ENCODE measurements around the gene TAC4.
A peak's percentile ranks its signal among the peaks of the same experiment; 100 is the strongest.

TAC4 gene

DNA sequence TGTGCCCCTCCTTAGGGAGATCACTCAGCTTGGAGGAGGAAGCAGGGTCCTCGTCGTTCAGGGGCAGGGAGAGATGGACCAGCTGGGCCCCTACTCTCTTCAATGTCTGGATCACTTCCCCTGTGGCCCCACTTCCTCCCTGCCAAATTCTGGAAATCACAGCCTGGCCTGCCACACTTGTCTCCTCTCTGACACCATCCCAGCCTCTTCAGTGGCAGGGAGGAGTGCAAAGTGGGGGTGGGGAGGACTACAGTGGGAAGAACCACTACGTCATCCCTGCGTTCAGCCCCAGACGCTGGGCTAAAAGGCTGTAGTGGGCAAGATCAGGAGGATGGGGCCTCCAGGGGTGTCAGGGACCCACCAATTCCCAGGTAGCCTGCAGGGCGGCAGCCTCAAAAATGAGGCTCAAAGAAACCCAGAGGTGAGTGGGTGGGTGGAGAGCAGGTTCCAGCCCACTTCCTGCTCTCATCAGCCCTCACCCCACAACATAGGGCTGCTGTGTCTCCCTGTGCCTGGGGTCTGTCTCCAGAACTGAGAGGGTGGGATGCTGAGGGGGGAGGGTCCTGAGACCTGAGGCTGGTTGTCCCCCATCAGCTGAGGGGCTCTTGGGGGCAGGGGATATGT lies 25.0 kb upstream of the TAC4 start:
- no peak for DNase-seq

DNA sequence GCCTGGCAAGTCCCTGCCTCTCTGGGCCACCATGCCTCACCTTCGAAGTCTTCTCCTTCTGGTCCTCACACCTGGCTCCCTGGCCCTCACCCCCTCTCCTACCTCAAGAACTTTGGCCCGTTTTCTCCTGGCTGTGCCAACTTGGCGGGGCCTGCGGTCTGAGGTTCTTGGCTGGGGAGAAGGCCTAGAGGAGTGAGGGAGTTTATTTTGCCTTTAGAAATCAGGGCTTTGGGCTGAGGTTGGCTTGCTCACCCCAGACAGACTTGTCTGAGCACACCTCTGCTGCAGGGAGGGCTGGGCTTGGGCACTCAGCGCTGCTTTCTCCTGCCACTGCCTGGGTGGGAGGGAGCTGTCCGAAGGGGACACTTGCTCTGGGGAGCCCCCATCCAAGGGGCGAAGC lies 23.3 kb upstream of the TAC4 start:
- DNase-seq: no peak

DNA sequence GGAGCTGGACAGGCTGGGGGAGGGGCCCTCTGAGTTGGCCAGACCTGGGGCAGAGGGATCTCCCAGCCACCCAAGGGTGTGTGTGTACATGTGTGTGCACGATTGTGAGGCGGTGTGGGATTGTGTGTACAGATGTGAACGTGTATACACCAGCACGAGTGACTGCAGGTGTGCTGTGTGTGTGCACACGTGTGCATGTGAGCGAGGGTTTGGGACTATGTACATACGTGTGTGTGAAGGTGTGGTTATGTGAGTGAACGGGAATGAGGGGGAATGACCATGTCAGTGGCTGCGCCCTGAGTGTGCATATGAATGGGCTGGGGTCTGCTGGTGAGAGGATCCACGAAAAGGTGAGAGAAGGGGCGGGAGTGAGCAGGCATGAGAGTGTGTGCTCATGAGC lies 22.4 kb upstream of the TAC4 start:
- no peak for DNase-seq

DNA sequence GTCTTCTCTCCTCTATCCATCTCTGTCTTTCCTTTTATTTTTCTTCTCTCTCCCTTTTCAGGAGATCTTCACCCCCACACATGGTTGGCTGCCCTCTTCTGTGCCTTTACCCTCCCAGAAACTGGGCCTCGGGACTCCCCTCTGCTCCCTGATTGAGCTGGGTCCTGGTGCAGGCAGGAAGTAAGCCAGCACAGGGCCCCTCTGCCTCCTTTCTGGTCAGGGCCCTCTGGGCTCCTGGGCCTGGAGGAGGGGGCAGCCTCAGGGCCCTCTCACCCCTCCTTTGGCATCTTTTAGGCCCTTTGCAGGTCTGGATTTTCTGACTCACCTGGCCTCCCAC lies 21.1 kb upstream of the TAC4 start:
- no peak for DNase-seq

DNA sequence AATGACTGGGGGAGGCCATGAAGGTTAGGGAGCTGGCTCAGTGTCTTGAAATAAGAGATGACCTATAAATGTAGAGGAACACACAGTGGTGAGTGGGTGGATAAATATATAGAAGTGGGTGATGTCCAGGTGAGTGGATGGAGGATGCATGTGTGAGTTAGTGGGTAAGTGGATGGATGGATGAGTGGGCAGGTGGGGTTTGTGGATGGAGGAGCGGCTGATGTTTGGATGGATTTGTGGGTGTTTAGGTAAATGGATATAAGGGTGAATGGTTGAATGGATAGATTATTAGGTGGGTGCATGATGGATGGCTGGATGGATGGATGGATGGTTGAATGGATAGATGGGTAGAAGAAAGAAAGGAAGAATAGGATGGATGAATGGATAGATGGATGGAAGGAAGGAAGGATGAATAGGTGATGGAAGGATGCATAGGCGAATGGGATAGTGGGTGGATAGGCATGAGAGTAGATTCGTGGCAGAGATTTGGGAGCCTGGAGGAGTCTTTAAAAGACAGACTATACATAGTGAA lies 19.1 kb upstream of the TAC4 start:
- no peak for DNase-seq

DNA sequence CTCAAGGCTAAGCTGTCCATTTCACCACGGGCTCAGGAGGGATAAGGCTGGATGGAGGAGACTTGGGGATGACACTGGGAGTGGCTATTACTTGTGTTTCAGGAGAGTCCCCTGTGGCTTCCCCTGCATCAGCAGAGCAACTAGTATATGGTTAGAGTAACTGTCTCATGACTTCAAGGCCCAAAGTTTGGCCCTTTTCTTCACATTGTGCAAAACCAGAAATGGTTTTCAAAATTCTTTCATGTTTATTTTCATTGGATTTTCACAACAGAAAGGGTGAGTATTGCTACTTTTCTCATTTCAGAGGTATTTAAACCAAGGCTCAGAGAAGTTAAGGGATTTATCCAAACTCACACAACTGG lies 18.1 kb upstream of the TAC4 start:
- no peak for DNase-seq

DNA sequence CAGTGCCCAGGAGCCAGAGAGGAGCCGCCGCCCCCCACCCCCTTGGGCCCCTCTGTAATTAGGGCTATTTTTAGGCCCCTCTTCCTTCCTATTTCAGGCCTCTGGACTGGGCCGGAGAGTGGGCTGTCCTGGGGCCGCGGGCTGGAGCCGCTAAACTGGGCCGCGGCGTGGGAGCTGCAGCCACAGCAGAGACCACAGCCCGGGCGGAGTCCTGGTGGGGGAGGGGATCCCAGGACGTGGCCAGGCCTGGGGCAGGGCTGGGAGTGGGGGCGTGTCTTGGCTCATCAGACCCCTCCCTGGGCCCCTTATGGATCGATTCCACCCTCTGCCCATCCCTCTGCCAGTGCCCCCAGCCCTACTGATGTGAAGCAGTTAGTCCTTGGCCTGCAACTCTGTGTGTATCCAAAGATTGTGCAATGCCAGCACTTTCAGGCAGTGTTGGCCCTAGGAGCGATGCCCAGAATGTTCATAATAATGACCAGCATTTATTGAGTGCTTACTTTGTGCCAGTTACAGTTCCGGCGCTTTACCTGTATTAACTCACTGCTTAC lies 15.0 kb upstream of the TAC4 start:
- no peak for DNase-seq

DNA sequence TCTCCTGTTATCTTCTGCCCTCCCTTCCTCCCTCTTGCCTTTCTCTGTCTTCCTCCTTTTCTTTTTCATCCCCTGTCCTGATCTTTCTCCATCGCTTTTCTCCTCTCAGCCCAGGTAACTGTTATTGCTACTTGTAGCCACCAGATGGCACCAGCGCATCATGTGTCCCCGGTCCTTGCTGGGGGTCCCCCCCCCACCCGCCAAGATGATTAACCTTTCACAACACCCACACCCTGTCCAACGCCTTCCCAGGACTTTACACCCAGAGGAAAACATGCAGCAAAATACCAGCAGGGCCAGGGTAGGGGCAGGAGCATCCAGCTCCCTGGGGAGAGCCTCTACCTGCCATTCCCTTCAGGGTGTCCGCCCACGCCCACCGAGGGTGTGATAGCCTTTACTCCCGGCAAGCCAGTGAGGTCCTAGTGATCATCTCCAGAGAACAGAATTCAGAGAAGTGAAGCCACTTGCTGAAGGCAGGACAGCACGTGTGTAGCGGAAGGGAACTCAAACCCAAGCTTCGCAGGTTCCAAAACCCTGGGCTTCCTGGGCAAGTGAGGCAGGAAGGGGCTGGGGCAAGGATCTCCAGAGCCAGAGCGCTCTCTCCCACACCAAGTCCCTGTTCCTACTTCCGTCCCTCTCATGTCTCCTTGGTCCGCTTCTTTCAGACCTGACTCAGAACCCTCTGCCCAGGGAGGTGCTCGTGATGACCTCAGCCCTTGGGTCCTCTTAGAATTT lies 13.4 kb upstream of the TAC4 start:
- no peak for DNase-seq

DNA sequence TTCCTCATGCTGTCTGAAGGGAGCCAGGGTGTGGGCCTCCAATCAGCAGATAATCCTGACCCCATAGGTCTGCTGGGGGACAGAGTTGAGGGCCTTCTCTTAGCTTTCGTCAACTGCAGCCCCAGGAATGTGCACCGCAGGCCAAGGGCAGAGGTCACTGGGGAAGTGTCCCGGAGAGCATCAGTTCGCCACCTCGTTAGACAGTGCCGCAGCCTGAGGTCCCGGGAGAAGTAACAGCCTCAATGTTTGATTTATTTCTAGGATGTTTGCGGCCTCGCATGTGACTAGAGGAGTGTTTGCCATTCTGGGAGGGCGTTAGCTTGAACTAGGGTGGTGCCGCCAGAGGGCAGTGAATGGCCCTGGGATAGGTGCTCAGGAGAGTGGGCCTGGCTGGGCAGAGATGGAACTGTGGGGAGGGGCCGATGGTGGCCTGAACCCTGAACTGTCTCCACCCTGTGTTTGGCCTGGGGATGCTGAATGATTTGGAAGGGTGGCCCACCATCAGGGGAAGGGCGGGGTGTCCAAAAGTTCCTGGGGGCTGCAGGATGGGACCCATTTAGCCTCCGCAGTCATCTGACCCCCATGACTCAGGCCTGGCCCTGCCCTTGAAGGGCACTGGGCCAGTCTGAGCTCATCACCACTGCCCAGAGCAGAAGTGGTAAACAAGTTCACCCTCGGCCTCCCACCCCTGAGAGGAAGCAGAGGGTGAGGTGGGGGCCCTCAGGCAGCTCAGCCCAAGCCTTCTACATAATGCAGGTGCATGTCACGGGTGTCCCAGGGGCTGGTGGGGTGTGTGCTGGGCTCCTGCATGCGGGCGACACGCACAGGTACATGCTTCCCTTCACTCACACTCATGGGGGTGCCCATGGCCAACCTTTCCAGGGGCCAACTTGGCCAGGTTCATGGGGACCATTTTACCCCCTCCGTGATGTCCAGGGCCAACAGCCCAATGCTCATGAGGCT lies 12.4 kb upstream of the TAC4 start:
- no peak for DNase-seq

DNA sequence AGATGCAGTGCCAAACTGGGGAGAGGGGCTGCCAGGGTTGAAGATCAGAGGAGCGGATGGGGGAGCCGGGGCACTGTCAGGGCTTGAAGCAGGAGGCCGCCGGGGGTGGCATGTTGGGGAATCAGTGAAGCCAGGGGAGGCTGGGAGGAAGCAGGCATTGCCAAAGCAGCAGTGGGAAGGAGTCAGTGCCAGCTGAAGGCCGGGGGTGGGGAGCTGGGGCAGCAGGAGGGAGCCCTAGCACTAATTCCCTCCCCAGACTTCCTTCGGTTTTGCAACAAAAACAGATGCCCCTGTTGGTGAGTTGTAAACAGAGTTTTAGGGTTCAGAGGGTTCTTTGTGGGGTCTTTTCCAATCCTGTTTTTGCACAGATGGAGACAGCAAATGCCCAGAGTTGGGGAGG lies 10.9 kb upstream of the TAC4 start:
- peak; percentile 17 for DNase-seq

DNA sequence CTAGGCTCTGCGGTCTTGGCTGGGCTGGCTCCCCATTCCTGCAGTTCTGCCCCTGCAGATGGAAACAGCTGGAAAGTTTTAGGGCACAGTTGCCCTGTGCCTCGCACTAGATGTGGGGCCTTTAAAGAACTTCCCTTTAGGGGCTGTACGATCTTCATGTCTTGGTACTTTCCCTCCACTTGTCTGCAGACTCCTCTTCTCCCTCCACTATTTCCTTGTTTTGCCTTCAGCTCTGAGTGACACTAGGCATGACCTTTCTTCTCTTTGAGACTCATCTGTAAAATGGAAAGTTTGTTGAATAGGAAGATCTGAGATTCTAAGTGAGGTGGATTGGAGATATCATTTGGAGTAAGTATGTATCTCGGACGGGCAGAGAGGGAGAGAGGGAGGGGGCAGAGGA lies 6.3 kb upstream of the TAC4 start:
- DNase-seq: no peak

DNA sequence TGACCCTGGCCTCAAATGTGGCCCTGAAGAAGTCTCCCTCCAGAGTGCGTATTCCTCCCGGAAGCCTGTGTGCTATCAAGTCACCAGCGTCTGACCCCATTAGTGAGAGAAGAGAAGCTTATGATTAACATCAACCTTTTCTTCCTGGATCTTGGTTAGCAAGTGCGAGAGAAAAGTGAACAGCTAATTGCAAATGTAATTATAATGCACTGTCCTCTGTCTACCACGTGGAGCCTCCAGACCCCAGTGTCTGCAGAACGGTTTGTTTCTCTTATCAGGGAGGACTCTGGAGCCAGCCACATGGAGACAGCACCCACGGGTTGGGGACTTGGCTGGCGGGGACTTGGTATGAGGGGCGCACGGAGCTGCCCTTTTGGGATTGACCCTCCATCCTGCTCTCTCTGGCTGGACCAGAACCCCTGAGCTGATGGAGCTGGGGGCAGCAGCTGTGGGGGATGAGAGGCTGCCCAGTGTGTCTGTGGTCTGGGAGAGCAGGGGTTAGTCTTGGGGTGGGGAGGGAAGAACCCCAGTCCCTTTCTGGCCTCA lies 5.7 kb upstream of the TAC4 start:
- DNase-seq: no peak

DNA sequence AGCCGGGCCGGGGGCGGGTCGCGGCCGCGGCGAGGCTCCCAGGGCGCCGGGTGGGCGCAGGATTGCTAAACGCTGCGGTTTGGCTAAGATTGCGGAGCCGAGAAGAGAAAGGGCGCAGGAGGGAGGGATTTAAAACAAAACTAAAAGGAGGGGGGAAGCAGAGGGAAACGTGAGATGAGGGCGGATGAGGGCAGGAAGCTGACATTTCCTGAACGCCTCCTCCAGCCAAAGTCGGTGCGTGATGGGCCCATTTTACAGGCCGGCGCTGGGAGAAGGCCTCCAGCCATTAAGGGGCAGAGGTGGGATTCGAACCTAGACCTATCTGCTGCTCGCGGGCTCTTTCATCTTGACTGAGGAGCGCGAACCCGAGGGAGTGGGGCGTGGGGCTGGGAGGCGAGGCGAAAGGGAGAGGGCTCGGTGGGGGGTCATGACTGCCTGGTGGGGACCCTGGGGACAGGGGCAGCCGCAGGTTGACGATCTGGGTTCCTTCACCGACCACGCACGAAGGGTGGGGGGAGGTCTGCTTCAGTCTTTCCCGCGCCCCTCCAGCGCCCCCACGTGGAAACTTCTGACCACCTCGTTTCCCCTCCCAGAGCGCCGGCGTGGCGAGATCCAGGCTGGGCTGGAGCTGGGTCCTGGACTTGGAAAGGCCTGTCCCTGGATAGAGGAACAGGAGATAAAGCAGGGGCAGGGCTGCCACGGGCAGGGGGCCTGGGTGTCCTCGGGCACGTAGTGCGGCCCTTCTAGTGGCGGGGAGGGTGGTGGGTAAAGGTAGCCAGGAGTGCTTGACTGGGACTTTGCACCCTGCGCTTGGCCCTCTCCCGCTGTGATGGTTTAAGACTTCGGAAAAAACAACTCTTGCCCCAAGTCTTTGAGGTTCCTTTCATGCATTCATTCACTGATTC lies 3.8 kb upstream of the TAC4 start:
- DNase-seq: no peak

DNA sequence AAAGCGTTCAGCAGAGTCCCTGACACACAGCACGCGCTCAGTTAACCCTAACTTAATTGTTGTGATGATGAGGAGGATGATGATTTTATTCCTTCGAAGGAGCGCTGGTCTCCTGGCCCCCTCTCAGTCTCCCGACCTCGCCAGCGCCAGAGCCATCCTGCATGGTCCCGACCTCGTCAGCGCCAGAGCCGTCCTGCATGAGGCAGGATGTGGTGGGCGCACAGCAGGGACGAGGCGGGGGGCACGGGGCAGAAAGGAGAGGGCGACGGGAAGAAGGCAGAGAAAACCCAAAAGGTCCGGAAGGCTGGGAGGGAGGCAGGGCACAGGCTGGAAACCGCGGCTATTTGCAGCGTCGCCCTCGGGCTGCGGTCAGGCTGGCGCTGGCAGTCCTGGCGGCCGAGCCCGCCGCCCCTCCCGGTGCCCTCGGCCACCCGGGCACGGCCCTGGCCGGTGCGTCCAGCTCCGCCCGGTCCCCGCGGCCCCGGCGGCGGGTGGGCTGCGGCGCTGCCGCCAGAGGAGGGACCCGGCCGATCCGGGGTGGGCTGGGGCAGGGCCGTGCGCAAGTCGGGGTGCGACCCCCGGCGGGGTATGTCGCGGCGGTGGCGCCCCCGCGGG lies 3.0 kb upstream of the TAC4 start:
- no peak for DNase-seq

DNA sequence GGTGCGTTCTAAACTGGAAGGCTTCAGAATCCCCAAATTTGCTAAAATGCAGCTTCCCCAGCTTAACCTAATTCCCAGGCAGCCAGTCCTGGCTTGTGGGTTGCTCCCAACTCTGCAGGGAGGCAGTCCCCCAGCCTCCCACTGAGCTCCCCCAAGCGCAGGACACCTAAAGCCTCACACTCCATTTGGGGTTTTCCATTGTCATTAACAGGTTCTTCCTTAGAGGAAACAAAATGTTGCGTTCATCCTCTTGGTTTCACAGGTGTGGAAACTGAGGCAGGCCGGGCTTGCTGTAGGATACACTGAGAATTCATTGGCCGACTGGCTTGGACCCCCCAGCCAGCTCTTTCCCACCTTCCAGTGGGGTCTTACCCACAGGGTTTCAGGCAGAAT lies 2.3 kb upstream of the TAC4 start:
- DNase-seq: no peak

DNA sequence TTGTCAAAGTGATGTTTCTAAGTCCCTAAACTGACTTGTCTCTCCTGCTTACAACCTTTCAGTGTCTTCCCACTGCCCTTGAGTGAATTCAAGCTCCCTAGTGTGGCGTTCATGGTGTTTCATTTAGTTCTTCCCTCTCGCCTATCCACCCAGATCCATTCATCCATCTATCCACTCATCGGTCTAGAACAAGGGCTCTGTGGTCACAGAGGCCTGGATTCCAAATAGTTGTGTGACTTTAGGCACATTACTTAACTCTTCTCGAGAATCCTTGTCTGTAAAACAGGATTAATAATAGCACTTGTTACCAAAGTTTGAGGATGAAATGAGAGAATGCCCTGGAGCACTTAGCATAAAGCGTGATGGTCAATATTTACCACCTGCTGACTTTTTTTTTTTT lies 870 bp upstream of the TAC4 start:
- DNase-seq: no peak

DNA sequence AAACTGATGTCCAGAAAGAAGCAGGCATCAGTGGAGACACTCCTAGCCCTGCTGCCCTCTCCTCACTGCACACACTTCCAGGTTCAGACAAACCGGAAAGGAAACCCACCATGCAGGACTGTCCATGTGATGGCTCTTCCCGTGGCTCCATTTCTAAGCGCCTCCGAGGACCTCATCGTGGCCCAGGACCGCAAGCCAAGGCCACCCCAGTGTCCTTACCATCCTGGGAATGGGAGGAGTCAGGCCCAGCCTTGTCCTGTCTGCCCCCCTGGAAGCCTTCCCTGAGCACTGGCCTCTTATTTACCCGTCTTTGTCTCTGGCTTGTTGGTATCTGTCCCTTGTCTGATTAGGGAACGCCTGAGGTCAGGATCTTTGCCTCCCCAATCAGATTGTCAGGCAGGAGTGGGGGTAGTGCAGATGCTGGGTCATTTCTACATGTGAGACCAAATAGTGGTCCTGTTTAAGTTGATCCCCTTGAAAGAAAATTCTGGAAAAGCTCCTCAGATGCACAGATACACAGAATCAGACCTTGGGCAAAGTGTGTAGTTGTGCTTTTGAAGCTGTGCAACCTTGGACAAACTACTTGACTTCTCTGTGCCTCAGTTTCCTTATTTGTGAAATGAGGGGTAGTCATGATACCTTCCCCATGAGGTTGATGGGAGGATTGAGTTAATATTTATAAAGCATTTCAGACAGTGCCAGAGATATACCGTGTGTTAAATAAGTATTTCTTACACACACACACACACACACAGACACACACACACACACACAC lies 744 bp downstream of the TAC4 start:
- no peak for DNase-seq

DNA sequence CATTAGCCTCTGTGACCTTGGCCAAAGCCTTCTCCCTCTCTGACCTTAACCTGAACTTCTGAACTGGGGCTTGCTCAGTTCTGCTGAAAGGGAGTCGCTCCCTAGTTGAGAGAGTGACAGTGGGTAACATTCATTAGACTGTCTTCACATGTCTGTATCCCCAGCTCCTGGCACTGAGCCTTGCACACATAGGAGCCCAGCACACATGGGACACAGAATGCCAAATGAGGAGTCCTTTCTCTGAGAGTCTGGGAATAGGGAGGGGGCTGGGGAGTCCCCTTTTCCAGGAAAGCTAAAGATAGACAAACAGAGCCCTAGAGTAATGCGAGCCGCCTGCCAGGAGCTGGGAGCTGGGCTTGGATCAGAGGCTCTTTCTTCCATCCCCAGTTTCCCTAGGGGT lies 2.5 kb downstream of the TAC4 start:
- no peak for DNase-seq

DNA sequence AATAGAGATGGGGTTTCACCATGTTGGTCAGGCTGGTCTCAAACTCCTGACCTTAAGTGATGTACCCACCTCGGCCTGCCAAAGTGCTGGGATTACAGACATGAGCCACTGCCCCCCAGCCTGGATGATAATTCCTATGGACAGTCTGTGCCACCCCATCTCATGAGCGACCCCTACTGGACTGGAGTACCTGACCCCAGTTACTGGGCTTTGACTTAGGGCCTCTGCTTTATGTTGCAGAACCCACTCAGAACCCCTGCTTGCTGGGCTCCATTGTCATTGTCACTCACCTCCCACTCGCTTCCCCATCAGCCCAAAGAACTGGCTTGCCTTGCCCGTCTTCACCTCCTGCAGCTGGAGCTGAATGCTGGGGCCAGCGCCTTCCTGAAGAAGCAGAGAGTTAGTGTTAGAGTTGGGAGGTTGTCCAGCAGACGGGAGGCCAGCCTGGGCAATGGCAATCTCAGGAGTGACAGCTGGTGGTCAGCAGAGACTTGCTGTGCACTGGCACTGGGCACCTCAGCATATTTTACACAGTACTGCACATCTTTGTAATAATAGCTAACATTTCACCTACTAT lies 4.0 kb downstream of the TAC4 start:
- DNase-seq: no peak

DNA sequence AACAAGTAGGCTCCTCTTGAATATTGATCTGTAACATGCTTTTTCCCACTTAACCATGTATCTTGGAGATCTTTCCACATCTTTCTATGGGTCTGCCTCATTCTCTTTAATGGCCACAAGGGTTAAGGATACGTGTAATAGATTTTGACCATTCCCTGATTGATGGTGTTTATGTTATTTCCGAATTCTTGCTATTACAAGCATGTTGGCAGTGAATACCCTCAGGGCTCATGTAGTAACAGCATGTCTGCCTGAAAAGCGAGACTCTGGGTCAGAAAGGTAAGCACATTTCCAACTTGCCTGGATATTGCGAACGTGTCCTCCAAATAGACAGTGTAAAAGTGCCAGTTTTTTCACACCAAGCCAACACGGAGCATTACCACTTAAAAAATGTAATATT lies 5.0 kb downstream of the TAC4 start:
- no peak for DNase-seq

DNA sequence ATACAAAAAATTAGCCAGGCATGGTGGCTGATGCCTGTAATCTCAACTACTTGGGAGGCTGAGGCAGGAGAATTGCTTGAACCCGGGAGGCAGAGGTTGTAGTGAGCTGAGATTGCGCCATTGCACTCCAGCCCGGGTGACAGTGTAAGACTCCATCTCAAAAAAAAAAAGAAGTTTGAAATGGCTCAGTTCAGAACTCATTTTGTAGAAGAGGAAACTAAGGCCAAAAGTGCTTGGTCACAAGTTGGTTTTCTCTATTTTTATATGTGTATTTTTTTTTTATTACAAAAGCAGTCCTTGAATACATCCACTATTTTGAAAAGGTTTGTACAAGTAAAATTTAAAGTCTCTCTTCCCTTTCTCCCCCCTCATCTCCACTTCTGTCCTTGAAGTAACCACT lies 5.5 kb downstream of the TAC4 start:
- no peak for DNase-seq

All from NCI-H446 treated with DMSO at 0.1 percent for 48 hours (cell line).